NCI-H526 (cell line): ENCODE data around the gene CCDC188.

Experiments
- DNase-seq, 2 experiments: peaks; one replicate each; lab custom pipeline; 2025; lab: John Stamatoyannopoulos, UW

The CCDC188 gene

DNA sequence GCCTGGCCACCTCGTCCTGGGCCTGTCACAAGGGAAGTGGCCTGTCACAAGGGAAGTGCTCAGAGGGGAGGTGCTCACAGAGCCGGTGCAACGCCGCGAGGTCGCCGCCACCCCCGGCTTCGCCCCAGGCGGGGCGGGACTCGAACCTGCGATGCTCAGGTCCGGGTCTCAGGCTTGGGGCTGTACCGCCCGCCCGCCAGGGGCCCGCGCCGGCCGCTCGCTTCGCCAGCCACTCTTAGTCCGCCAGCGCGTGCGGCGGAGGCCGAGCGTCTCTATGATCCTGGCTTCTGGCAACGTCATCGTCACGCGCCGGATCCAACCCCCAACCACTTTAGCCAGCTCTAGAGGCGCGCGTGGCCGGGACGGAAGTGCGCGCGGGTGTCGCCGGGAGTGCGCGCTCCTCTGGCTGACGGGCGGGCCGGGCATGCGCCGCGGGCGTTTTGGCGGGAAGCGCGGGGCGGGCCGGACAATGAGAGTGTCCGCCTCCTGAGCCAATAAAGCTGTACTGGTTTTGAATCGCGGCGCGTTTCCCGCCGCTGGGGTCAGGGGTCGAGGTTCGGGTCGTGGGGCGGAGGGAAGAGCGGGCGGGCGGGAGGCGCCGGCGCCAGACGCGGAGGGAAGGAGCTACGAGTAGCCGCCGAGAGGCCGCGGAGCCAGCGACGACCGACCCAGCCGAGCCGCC is 33.8 kb downstream of the CCDC188 start, which contains the start of gene TRMT2A:
Gene TRMT2A (minus strand): TSS at position 276 of the 682 bp plus-strand sequence. CDS start 320 bp downstream, outside the sequence.
- DNase-seq: peak; percentile 81 to 96

- no peak for DNase-seq
These were observed 34.4 kb downstream of the CCDC188 start for GRCh38 chr22:20116376-20116950.

DNA sequence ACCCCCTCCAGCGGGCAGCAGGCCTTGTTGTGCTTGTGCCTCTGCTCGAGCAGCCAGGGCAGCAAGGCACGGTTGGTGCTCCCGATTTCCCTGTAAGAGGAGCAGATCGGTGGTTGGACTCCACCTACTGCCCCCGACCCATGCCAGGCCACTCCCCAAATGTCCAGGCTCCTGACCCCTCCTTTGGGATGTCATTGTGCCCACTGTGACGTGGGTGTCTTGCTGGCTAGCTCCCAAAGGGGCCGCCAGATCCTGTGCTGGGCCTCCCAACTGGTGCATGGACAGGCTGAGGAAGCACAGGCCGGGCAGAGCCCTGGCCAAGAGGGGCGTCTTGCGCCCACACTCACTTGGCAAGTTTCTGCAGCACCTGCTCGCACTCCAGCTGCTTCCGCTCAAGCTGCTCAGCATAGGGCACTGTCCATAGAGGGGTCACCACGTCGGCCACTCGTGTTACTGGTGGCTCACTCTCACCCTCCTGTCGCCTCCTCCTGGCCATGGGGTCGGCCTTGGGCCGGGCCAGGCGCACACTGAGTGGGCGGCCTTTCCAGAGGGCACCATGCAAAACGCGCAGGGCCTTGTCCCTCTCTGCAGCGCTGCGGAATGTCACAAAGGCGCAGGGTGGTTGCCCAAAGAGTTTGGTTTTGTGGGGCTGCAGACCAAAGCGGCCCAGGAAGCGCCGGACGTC is 35.0 kb downstream of the CCDC188 start, which contains the start of gene RANBP1:
Gene RANBP1 (plus strand): TSS at position 414 of the 685 bp plus-strand sequence. CDS start 81 bp downstream, at position 495.
- DNase-seq: no peak

DNA sequence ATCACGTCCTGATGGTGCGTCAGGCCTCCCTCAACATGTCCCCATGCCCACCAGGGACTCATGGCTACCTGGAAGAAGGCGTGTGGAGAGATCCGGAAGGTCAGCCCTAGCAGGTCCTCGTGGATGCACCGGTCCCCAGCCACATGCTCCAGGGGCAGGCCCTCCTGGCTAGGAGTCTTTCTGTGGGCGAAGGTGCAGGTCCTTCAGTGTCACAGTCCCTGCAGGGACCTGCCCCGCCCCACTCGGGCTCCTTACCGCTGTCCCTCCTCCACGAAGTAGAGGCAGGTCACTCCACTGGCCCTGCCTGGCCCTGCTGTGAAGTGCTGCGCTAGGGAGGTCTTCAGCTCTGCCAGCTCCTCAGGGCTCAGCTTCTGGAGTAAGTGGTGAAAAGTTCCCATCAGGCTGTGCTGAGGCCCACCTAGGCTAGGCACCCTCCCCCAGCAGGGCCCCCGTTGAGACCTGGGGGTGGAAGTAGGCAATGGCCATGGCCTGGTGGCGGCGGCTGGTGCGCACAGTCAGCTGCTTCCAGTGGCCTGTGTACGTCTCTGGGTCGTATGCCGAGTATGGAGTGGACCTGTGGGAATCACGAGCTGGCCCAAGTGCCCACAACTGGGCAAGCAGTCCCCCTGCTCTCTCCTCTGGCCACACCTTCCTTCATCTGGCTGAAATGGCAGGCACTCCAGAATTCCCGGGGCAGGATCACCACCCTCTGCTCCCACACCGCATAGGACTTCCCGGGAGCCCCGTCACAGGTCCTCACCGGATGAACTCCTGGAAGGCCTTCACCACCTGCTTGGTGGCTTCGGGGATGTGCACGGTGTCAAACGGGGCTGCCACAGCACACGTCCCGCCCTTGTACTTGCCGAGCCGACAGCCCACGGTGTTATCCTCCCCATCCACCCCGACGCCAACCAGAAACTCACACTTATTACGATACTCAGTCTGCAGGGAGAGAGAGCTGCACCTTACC is 36.1 kb downstream of the CCDC188 start:
- DNase-seq: no peak

- no peak for DNase-seq
These were observed 37.1 kb downstream of the CCDC188 start for GRCh38 chr22:20113551-20114310.

GRCh38 chr22:20112623-20113511 is 38.0 kb downstream of the CCDC188 start:
- DNase-seq: no peak

GRCh38 chr22:20111689-20112622 is 38.9 kb downstream of the CCDC188 start:
- DNase-seq: no peak

DNA sequence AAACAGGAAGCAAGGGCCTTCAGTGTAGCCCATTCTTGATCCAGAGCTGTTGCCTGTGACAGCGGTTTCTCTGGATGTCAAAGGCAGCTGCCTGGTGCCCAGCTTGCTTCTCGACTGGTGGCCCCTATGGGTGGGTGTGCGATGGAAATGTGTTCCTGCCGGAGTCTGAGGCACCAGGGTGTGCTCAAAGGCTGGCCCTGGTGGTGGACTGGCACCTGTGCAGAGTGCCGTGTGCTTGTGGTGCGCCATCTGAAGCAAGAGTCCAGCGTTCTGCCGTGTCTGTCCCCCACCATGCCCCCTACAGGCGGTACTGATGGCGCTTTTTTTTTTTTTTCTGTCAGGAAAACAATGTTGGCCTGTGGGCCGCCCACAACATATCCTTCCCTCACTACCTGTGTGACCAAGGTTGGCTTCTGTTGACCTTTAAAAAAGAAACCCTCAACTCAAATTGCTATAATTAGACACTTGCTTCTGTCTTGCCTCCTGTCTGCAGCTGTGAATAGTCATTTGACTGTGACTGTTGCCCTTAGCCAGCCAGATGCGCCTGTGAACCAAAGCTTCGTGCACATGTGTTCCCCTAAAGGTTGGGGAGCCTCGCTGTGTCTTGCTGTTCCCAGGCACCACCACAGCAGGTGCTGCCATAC is 39.7 kb downstream of the CCDC188 start:
- peak; percentile 12 to 58 for DNase-seq

DNA sequence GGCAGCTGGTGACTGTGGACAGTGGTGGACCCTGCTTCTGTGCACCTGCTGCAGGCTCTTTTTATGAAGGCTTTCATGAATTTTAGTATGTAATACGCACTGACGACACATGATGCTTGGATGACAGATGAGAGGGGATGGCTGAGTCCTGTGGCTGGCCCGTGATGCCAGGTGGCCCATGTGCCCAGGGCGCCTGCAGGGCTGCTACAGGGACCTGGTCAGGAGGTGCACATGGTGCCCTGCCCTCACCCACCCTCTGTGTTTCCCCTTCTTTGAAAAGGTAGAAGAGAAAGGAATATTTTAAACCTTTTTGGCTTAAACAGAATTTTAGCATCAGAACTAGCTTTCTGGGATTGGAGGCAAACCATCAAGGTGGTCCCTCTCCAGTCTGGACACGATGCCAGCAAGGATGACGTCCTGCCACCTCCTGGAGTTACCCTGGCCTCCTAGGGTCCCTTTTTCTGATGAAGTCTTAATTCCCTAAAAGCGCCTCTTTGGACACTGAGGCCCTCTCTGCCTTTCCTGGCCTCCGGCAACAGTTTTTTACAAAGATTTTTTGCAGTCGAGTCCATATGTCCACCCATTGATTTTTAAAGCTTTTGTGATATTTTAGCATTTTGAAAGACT is 40.4 kb downstream of the CCDC188 start:
- no peak for DNase-seq

- no peak for DNase-seq
These were observed 41.2 kb downstream of the CCDC188 start for GRCh38 chr22:20109411-20110358.

- no peak for DNase-seq
These were observed 42.1 kb downstream of the CCDC188 start for GRCh38 chr22:20108757-20109230.

DNA sequence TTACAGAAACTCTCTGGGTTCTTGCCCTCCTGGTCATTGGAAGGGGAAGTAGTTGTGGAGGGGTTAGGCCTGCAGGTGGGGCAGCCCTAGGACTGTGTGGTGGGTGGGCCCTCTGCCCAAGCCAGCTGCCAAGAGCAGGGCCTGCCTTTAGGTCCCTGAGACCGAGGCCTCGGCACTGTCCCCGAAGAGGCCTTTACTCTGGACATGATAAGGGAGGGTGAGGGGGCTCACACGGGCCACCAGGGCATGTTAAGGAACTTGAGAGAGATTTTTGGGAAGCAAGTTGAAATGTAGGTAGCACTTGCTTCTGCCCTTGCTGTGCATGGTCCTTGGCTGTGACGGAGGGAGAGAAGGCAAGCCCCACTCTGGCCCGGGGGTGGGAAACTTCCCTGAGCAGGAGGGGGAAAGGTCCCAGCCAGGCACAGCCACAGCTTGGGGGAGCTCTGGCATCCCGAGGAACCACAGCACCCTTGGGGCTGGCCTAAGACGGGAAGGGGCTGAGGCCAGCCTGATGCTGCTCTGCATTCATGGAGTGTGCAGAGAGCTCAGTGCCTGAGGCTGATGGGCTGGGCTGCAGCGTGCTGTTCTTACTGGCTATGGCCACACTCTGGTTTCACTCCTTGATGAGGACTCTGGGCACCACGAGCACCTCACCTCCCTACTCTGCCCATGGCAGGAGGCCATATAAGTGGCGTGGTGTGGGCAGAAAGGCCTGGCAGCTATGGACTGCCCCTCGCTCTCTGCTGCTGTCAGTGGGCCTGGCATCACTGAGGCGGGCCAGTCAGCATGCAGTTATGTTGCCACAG is 42.7 kb downstream of the CCDC188 start:
- no peak for DNase-seq

- no peak for DNase-seq
These were observed 43.4 kb downstream of the CCDC188 start for GRCh38 chr22:20107471-20107901.

- no peak for DNase-seq
These were observed 44.0 kb downstream of the CCDC188 start for GRCh38 chr22:20106849-20107237.

DNA sequence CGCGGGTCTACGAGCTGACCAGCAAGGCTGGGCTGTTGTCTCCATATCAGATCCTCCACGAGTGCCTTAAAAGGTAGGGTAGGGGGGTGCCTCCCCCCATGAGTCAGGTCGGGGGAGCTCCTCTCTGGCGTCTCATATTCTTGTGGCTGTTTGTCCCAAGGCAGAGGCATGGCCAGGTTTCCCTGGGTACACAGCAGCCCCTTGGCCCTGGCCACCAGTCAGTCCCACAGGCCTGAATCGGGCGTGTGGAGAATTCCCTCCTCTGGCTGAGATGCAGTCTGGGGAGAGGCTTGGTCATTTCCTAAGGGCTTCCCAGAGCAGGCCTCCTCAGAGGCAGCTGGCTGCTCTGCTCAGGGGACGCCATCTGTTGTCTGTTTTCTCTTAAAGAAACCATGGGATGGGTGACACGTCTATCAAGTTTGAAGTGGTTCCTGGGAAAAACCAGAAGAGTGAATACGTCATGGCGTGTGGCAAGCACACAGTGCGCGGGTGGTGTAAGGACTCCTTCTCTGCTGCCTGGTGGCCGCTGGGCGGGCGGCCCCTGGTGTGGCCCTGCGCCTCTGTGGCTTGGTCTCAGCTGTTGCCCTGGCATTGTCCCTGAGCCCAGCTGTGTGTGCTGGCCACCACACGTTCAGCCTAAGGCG is 44.5 kb downstream of the CCDC188 start:
- DNase-seq: no peak
